HepG2 (cell line): ENCODE data around the gene ENPP7. TPM values are rescaled to one million over a fixed set of nuclear protein-coding genes. Genes with fewer than 3 reads are reported as not detected.
A peak's percentile ranks its signal among the peaks of the same experiment; 100 is the strongest.

Source experiments
- CCDC6 ChIP-seq: sonication (generic); formaldehyde crosslinking; IDR thresholded peaks from 2 replicates; pipeline ENCODE4 v1.8.1; 2022; ENCODE audit warnings: mild to moderate bottlenecking, missing genetic modification reagents, moderate library complexity
- DNMT3B ChIP-seq: conservative IDR thresholded peaks from 2 replicates; pipeline ENCODE4 v1.6.1; 2016; ENCODE audit warnings: missing biosample characterization, control low read depth
- DZIP1 ChIP-seq: sonication (generic); formaldehyde crosslinking; IDR thresholded peaks from 2 replicates; pipeline ENCODE4 v1.5.0; 2020; ENCODE audit warnings: mild to moderate bottlenecking, missing genetic modification reagents
- FOXA3 ChIP-seq: IDR thresholded peaks from 2 replicates; pipeline ENCODE4 v1.6.1; 2016; ENCODE audit warnings: missing genetic modification reagents, missing compliant biosample characterization
- HMGXB4 ChIP-seq, 2 experiments: sonication (generic) in 1 of 2; formaldehyde crosslinking in 1 of 2; IDR thresholded peaks; 2 replicates each; pipeline versions ENCODE4 v1.4.0 to v1.6.1; 2018 to 2020; ENCODE audit warnings: missing genetic modification reagents in 2 of 2, borderline replicate concordance in 1 of 2, low read depth in 1 of 2, mild to moderate bottlenecking in 1 of 2, missing biosample characterization in 1 of 2
- NCOA2 ChIP-seq: sonication (generic); formaldehyde crosslinking; IDR thresholded peaks from 2 replicates; pipeline ENCODE4 v1.8.0; 2022; ENCODE audit warnings: inconsistent platforms
- POLR2G ChIP-seq: fragments of 200-400 bp; formaldehyde crosslinking; IDR thresholded peaks from 2 replicates; pipeline ENCODE4 v1.6.1; 2018; ENCODE audit warnings: mild to moderate bottlenecking, low read depth, low read length, moderate library complexity
- ZEB1 ChIP-seq: IDR thresholded peaks from 2 replicates; pipeline ENCODE4 v1.6.1; 2012; ENCODE audit warnings: mild to moderate bottlenecking, low read depth, inconsistent platforms; ENCODE audit not compliant: insufficient replicate concordance
- ZNF280D ChIP-seq: sonication (generic); formaldehyde crosslinking; IDR thresholded peaks from 2 replicates; pipeline ENCODE4 v1.5.1; 2020; ENCODE audit warnings: mild to moderate bottlenecking, missing genetic modification reagents
- ZNF318 ChIP-seq: sonication (generic); formaldehyde crosslinking; IDR thresholded peaks from 2 replicates; pipeline ENCODE4 v1.4.0; 2020; ENCODE audit warnings: mild to moderate bottlenecking, missing genetic modification reagents
- ZNF816 ChIP-seq: sonication (generic); formaldehyde crosslinking; IDR thresholded peaks from 2 replicates; pipeline ENCODE4 v1.8.0; 2022; ENCODE audit warnings: missing genetic modification reagents, mild to moderate bottlenecking, borderline replicate concordance
- polyA plus RNA-seq, 8 experiments: library from polyadenylated mRNA; depleted of rRNA in 3 of 8; stranded (reverse) in 7 of 8; unstranded in 1 of 8; fragments of >200 nt; fragmentation: Illumina TruSeq in 4 of 8; extraction: Trizol in 4 of 8; gene quantifications; 2 replicates each; pipeline versions ENCODE4 v1.2.1 to v1.2.3, GENCODE V29; 2011 to 2016; ENCODE audit warnings: low read depth in 4 of 8, missing spikeins in 1 of 8, mixed read lengths in 1 of 8; ENCODE audit not compliant: insufficient read depth in 1 of 8
- total RNA-seq, 5 experiments: library from RNA; depleted of rRNA; stranded (reverse); fragments of >200 nt; fragmentation: Illumina TruSeq; extraction: Trizol; gene quantifications; 2 replicates each; pipeline ENCODE4 v1.2.3, GENCODE V29; 2016; ENCODE audit warnings: low read depth in 1 of 5

The ENPP7 gene
- total and polyA plus RNA-seq, 2 of the 13 experiments (the other 11 are each of a cell fraction or from before 2014, with no cell fraction given) = 1.1 to 2.2 TPM

GRCh38 chr17:79730769-79731483 is at the start of gene ENPP7 (continued):
- peak; percentile 88; the same call in 1 of the 2 replicates for TF ChIP-seq DZIP1 (CRISPR knock-in tag)
- 0 out of 2 replicates have a peak, but pooled peaks have one; percentile 60 for TF ChIP-seq ZNF280D (CRISPR knock-in tag)
- peak; percentile 31 to 37; a peak in 1 of 4 replicates for TF ChIP-seq HMGXB4 (CRISPR knock-in tag; IDR thresholded peaks at IDR 0.05; ENCODE audit: borderline replicate concordance in 1 of 2, low read depth in 1 of 2)
- TF ChIP-seq ZNF816 (CRISPR knock-in tag) = no peak
- no peak for TF ChIP-seq FOXA3
- TF ChIP-seq ZEB1 = no peak
- no peak for TF ChIP-seq DNMT3B (CRISPR knock-in tag)
- peak; percentile 58 for TF ChIP-seq POLR2G
- no peak for TF ChIP-seq CCDC6 (CRISPR knock-in tag)
- no peak for TF ChIP-seq ZNF318 (CRISPR knock-in tag)
- TF ChIP-seq NCOA2 (CRISPR knock-in tag) = 0 out of 2 replicates have a peak, but pooled peaks have one; percentile 34
